HuH-7.5 (cell line): Measurements from ENCODE around the gene FBN2.

Experiments
- DNase-seq: peaks from one replicate; pipeline ENCODE4 v3.0.0; 2011; ENCODE audit warnings: low spot score

The FBN2 gene

GRCh38 chr5:128538000-128538249, at the start of gene FBN2:
TSS of gene FBN2 (minus strand) at chr5:128538245. CDS start at chr5:128537603, 642 bp downstream.
- DNase-seq: no peak

DNA sequence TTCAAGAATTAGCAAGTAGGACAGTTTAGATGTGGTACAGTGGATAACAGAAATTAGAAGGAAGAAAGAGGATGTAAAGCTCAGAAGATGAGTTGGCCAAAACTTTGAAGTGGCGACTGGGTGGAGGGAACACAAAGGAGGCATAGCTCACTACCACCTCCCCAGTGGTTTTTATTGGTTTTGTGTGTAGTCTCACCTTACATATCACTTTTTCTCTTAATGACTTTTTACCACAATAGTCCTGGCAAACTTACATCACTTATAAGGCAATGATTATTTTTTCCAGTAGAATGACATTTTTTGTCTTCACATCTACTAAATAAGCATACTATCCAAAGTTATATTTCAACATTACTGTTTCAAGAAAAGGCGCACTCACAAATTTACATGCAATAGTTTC, 49.2 kb upstream of the FBN2 start:
- no peak for DNase-seq

GRCh38 chr5:128586848-128587247, 48.8 kb upstream of the FBN2 start:
- no peak for DNase-seq

GRCh38 chr5:128579639-128580038, 41.6 kb upstream of the FBN2 start:
- no peak for DNase-seq

DNA sequence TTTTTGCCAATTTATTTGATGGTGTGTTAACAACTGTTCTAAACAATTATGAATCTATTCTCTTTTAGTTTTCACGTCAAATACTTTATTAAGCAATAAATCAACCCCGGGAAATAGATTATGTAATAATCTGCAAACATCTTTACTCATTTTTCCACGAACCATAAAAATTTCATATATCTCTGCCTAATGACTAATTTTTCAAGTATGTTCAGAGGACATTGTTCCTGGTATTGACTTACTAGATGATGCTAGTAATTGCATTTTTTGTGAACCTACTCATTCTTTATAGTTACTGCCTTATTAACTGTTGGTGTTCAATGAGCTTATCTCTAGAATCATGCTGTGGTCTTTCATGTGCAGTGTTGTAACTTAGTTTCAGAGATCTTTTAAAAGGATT, 41.0 kb upstream of the FBN2 start:
- DNase-seq: no peak

GRCh38 chr5:128574041-128574440, 36.0 kb upstream of the FBN2 start:
- DNase-seq: no peak

DNA sequence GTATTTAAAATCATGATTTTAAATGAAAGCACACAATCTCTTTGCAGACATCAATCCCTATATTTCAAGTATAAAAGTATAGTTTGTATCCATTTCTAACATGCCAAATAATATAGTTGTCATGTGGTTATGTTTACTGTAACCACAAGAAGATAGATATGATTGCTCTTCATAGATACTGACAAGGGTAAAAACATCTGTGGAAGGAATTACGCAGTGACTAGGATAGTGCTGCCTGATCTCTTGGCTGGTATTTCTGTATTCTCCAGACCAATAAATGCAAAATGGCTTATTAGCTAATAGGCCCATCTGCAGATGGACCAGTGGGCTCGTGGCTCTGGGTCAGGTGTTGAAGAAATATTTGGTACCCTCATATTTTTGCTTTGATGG, 34.9 kb upstream of the FBN2 start:
- no peak for DNase-seq

DNA sequence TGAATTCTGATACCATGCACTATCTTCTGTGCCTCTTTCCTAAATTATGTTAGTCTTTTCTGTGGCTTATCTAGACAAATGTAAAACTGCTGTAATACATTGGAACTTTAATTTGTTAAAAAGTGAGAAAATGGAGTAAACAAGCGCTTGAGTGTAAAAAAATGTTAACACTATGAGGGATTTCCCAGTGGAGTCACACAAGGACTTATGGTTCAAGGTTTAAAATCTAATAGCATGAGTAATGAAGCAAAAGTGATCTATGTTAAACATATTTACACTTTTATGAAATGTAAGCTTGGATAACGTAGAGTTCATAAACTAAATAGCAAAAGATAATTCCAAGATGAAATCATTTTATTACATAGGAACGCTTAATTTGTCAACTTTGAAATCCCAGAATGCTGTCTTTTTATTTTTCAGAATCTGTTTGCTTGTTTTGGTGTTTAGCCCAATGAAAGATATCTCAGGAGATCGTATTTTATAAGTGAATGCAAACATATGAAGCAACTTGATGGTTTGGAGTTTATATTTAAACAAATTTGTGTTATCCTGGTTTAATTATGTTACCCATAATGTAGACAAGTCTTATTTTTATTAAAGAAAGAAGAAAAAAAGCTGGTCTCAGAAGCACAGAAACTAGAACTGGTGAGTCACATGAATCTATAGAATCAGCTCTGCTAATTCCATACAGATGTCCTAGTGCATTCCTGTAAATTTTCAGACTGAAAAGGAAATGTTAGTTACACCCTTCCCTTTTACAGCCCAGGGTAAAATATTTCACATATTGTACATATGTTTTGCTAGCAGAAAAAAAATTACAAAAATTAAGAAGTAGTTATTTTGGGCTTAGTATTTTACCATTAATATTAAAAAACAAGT, 34.2 kb upstream of the FBN2 start:
- no peak for DNase-seq

- no peak for DNase-seq
These were observed 28.1 kb upstream of the FBN2 start for GRCh38 chr5:128566178-128566577.

DNA sequence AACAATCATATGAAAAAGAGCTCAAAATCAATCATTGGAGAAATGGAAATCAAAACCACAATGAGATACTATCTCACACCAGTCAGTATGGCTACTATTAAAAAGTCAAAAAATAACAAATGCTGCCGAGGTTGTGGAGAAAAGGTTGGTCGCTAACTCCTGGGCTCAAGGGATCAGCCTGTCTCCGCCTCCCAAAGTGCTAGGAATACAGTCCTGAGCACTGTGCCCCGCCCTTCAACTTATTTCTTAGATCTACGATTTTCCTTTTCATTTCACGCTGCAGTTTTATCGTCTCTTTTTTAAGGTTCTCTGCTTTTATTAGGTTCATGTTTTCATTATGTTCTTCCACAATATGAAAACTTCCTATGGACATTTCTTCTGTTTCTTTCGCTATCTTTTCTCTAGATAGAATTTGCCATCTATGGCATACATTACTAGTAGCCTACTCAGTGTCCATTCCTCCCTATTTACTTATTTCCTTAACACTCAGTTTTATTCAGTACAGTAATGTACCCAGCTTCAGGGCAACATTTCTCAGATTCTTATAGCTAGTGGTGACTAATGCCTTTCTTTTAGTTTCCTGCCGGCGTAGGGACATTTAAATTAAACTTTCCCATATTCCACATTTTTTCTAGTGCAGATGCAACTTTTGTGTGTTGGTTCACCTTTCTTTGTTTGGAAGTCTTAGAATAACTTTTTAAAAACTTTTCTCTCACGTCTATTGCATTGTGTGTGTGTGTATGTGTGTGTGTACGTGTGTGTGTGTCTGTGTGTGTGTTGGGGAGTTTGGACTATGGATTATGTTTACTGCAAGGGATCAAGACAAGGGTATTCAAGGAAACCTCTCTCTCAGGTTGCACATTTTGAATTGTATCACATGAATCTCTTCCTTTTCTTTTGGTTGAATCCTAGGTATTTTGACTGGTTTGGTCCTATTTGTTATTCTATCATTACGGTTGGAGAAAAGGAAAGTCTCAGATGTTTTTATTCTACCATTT, 21.6 kb upstream of the FBN2 start:
- DNase-seq: no peak

GRCh38 chr5:128553747-128554146, 15.7 kb upstream of the FBN2 start:
- no peak for DNase-seq

- no peak for DNase-seq
These were observed 13.4 kb upstream of the FBN2 start for GRCh38 chr5:128551476-128551875.

DNA sequence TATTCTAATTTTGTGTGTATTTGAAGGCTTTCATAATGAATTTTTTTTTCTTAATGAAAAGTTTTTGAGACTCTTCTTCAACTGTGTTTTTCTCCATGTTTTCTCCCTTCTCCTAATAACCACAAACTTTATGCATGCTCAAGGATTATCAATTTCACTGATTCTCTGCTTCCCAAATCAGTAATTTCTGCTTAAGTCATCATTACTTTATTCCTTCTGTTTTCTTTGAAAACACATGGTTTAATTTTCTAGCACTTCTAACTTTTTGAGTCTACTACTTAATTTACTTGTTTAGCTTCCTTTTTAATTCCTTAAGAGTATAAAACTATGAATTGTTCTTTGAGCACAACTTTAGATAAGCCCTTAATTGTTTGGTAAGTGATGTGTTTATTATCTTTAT, 11.5 kb upstream of the FBN2 start:
- DNase-seq: no peak

DNA sequence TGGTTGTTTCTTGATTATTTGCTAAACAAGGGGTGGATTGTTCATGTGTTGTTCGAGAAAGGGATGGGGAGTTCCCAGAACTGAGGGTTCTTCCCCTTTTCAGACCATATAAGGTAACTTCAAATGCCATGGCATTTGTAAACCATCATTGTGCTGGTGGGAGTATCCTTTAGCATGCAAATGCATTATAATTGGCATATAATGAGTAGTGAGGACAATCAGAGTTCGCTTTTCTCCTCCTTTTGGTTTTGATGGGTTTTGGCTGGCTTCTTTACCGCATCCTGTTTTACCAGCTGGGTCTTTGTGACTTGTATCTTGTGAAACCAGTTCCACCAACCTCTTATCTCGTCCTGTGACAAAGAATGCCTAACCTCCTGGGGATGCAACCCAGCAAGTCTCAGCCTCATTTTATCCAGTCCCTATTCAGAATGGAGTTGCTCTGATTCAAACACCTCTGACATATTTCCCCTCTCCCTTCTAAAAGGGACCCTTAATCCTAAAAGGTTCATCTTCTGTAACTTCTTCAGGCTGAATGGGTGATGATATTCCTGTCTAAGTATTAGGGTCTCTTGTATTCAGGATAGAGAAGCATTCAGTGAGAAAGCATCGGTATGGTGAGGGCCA, 8.7 kb upstream of the FBN2 start:
- no peak for DNase-seq

GRCh38 chr5:128541385-128541784, 3.3 kb upstream of the FBN2 start:
- DNase-seq: no peak

- DNase-seq: no peak
These were observed 989 bp upstream of the FBN2 start for GRCh38 chr5:128539038-128539429.

DNA sequence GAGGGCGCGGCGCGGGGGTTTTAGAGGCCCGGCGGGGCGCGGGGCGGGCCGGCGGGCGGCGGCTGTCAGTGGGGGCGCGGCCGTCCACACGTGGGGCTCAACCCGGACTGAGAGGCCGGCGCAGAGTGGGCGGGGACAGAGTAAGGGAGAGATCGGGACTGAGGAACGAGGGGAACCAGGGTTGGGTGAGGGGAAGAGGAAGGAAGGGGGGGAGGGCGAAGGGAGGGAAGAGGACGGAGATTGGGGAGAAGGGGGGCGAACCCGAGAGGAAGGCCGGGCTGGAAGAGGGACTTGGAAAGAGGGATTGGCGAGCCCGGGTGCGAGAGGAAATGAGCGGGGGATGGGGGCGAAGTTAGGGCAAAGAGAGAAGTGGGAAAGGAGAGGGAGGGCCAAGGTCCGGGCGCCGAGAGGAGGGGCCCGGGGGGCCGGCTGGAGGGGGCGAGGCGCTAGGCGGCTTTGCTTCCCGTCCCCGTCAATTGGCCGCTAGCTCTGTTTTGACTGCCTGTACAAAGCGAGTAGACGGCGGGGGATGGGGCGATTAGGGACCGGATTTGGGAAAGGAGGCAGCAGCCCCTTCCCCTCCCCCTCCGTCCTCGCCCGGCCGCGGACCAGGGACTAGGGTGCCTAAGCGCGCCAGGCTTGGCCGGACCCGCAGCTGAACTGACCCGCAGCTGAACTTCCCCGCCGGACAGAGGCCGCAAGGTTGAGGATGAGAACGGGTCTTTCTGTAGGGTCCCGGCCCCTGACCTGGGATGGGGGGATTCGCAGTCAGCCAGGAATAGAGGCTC, 399 bp upstream of the FBN2 start:
- DNase-seq: no peak

- DNase-seq: no peak
These were observed 635 bp downstream of the FBN2 start for GRCh38 chr5:128537221-128537999.

DNA sequence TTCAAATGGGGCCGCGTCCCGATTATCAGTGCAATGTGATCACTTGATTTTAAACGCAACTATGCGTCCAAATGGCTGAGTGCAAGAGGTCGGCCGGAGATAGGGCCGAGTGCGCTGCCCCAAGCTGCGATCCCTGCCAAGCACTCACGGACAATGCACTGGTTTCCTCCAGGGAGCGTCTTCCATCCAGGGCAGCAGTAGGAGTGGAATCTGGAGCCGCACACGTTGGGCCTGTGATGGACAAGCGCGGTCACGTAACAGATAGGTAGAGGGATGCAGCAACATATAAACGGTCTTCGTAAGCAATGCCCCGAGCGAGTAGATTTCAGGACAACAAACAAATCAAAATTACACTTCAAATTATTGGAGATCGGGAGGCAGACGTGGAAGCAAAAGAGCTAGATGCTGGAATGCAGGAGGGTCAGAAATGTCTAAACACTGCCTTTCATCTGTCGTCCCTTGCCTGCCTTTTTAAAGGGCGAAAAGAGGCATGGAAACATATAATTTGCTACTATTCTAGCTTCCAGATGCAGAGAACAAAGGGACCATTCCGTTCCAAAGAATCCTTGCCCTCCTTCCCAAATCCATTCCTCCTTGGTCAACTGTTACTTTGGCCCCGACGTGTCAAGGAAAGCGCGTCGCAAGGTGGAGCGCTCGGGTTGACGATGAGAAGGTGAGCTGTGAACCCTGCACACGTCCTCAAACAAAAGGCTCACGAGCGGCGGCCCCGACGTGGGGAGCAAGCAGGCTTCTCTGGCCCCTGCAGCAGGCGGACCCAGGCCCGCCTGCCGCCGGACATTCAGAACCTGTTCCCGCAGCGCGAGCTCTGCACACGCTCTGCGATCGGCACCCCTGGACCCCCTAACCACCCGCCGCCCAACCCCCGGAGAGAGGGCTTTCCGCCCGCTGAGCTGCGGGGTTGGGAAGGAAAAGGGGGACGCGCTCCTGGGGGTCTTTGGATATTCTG, 1.5 kb downstream of the FBN2 start:
- no peak for DNase-seq

GRCh38 chr5:128535251-128535650, 2.8 kb downstream of the FBN2 start:
- no peak for DNase-seq
